IPS-NIHi11 (cell line): ENCODE data around the gene RBM15.
A peak's percentile ranks its signal among the peaks of the same experiment; 100 is the strongest.

Experiments used
- DNase-seq: peaks from one replicate; pipeline ENCODE4 v3.0.0; 2012; ENCODE audit warnings: mixed read lengths, low spot score

The RBM15 gene

DNA sequence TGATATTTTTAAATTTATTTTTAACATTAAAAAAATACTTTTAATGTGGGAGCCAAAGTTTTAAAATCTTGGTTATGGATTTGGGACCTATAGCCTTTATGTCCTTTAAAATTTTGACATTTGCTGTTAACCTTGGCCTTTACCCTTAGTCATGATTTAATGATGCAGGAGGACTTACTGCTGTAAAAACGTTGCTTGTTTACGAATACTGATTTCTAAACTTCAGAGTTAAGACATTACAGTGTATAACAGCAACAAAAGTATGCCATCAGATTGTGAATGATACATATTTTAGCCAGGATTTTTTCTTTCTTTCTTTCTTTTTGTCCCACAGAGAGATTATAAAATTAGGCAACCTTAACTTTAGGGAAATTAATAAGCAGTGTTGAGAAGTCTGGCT, 8.9 kb downstream of the RBM15 start:
- no peak for DNase-seq

DNA sequence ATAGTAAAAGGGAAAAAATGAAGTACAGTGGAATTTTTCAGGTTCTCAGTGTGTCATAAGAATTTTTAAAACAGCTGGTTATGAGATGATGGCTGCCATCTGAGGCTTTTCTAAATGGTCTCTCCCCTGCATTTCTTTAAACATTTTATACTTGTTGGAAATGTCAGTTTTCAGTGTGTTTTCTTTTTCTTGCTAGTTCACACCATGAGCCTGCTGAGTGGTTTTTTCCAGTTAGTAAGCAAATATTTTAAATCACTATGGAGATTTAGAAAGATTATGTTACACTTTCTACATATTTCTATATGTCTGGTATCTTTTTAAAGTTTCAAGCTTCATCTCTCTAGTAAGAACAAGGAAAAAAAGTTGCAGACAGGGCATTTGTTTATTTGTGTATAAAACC, 9.6 kb downstream of the RBM15 start:
- no peak for DNase-seq

DNA sequence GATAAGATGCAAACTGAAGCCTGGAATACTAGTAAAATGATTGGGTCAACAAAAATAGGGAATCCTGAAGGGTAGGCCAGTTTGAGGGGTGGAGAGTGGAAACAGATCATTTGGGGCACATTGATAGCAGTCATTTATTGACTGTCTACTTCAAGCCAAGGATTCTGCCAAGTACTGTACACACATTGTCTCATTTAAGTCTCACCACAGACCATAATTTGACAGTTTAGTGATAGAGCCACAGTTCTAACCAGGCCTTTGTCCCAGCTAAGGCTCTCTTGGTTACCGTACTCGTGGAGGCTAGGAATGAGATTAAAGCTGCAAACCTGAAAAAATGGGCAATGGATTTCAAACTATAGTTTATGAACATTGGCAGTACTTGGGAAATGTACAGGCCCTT, 11.2 kb downstream of the RBM15 start:
- no peak for DNase-seq

DNA sequence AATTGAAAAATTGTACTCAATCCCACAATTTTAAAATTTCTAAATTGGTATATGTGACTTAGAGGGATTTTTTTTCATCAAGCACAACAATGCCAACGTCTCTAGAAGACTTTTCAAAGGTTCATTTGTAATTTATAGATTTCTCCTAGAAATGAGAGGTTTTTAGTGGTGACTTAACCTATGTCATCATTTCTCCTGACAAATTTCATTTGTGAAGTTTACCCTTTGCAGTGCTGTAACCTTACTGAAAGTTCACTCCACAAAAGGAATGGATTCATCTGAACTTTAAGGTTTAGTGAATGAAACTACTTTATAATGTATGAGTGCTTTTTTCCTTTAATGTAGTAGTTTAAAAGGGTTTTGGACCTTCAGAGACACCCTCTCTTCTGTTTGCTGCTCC, 16.1 kb downstream of the RBM15 start:
- no peak for DNase-seq

DNA sequence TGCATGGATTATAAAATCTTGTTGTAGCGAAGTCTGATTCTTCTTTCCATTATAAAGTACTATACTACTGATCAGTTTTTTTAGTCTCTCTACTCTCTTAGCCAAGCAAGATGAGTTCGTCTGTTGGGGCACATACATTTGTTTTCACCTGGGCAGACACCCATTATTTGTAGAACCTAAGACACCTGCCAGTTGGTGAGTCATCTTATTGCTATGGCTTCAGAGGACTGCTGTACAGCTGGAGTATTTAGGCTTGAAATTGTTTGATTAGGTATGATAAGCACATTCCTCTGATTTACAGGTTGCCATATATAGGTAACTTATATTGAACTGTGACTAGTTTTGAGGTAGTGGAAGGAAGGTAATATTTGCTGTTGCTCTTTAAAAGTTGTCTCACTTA, 17.2 kb downstream of the RBM15 start:
- peak; percentile 8 for DNase-seq

DNA sequence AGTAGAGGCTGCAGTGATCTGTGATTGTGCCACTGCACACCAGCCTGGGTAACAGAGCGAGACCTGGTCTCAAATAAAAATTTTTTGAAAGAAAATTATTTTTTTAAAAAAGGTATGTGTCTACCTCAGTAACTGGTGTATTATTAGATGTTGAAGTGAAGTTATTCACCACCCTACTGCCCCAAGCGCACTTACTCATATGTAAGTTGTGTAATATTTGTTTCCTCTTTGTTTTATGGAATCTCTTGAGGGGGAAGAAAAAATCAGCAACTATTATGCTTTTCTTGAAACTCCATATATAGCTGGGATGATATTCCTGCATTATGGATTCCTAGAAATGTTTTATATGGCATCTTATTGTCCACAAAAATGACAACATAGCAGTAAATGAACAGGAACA, 21.3 kb downstream of the RBM15 start:
- no peak for DNase-seq

DNA sequence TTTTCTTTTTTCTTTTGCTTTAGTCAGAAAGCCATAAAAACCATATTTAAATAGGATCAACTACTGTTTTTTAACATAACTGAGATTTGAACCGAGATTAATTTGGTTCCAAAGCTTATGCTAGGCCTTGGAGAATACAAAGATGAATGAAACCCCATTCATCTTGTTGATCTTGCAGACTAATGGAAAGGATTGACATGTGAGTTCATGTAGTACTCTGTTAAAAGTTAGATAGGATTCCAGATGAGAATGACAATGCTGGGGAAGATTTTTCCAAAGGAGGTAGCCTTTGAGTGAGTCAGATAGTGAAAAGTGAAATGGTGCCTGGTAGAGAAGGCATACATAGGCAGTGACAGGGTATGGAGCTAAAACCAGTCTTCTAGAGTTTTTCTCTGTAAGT, 22.7 kb downstream of the RBM15 start:
- DNase-seq = no peak

DNA sequence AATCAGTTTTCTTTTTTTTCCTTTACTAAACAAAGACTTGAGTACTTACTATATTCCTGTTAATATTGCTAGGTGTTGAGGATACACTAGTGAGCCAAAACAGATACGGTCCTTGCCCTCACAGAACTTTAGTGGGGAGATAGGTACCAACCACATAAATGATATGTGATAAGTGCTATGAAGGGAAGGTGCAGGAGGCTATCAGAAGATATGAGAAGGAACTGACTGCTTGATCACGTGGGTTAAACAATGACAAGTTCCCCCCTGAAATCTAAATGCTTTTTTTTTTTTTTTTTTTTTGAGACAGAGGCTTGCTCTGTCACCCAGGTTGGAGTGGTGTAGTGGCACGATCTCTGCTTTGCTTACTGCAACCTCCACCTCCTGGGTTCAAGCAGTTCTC, 25.0 kb downstream of the RBM15 start:
- DNase-seq = no peak

DNA sequence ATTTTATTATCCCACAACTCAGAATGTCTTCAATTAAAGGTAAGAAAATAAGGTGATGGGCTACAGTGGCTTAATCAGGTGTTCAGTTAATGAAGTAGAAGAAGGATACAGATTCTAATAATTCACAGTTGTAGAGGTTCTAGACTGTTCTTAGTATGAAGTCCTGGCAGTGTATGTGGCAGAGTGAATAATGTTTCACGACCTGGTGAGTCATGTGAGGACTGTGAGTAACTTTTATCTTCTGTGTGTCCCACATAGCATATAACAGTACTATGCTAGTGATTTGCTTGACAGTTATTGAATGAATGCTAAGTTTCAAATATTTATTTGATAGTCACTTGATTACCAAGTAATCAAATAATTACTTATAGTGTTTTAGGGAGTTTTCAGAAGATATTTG, 31.6 kb downstream of the RBM15 start:
- no peak for DNase-seq

DNA sequence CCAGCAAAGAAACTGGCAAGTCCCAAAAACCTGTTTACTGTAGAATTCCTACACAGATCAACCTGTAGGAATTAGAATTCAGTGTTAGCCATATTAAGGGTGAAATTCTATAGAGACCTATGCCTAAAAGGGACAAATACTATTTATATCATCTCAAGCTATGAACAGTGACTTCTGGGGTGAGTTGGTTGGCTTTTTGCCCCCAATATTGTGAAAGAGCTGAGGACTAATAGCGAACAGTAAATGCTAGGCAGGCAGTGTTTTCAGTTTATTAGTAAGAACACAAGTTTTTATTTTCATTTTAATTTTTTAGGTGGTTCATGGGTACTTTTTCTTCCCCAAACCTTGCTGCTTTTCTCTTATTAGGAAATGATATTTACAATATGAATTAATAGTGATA, 36.3 kb downstream of the RBM15 start:
- no peak for DNase-seq

DNA sequence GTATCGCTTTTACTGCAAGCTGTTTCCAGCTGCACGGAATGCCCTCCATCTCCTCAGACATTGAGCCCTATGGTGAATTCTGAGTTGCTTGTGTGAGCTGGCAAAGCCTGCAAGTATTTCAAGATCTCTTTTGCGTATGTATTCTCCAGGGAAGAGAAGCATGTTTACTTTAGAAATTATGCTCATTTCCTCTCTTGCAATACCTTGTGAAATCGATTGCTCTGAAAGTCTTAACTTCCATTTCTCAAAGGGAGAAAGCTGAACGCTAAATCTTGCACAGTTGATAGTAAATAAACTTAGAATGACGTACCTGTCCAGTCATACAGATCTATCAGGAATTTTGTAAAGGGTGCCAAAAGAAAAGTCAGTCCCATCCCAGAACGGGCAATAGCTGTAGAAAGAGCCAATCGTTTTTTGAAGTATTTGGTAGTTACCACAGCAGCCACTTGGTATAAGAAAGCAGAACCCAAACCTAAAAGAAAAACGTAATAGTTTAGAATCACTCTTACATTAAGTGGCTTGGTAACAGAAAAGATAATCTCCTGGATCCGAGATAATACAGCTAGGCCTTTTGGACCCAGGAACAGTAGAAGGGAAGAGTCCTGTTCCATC, 41.6 kb downstream of the RBM15 start:
- DNase-seq = no peak

DNA sequence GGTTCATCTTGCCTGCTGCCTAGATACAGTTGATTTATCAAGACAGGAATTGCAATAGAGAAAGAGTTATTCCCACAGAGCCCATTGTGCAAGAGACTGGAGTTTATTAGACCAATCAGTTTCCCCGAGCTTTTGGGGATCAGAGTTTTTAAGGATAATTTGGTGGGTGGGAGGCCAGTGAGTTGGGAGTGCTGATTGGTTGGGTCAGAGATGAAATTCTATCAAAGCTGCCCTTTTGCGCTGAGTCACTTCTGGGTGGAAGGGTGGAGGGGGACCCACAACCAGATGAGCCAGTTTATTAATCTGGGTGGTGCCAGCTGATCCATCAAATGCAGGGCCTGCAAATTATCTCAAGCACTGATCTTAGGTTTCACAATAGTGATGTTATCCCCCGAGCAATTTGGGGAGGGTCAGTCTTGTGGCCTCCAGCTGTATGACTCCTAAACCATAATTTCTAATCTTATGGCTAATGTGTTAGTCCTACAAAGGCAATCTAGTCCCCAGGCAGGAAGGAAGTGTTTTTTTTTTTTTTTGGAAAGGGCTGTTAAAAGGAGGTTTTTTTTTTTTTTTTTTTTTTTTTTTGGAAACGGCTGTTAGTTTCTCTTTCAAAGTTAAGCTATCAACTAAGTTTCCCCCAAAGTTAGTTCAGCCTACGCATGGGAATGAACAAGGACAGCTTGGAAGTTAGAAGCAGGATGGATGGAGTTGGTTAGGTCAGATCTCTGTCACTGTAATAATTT, 44.2 kb downstream of the RBM15 start:
- DNase-seq = no peak

DNA sequence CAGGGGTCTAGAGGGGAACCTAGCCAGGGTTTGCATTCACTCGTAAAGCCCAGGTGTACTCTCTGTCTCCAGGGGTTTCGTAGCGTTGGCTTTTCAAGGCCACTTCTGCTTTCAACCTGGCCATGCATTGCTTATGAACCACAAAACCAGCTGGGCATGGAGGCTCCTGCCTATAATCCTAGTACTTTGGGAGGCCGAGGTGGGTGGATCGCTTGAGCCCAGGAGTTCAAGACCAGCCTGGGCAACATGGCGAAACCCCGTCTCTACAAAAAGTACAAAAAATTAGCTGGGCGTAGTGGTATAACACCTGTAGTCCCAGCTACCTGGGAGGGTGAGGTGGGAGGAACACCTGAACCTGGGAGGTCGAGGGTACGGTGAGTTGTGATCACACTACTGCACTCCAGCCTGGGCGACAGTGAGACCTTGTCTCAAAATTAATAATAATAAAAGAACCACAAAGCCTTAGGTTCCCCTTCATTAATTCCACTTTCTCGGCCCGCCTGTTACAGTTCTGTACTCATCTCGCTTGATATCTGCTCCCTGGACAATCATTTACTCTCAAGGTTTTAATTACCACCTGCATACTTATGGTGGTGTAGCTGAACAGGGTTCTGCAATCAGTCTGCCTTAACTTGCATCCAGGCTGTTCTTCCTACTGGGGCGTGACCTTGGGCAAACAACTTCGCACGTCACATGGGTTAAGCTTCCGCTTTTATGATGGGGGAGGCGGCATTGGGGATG, 45.6 kb downstream of the RBM15 start:
- no peak for DNase-seq

DNA sequence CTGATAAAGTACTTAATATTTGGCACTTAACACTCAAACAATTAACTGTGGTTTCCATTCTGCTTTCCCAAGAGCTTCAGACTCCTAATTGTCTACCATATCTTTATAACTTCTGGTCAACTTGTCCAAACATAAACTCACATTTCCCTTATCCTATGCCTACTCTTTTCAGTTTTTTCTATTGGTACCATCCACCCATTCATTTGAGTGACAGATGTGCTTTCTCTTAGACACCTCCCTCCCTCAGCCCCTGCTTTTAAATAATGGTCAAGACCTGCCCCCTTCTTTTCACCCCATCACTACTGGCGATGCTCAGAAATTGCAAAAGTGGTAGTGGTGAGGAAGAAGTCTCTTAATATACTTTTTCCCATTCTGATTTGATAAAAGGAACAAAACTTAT, 46.2 kb downstream of the RBM15 start:
- no peak for DNase-seq

DNA sequence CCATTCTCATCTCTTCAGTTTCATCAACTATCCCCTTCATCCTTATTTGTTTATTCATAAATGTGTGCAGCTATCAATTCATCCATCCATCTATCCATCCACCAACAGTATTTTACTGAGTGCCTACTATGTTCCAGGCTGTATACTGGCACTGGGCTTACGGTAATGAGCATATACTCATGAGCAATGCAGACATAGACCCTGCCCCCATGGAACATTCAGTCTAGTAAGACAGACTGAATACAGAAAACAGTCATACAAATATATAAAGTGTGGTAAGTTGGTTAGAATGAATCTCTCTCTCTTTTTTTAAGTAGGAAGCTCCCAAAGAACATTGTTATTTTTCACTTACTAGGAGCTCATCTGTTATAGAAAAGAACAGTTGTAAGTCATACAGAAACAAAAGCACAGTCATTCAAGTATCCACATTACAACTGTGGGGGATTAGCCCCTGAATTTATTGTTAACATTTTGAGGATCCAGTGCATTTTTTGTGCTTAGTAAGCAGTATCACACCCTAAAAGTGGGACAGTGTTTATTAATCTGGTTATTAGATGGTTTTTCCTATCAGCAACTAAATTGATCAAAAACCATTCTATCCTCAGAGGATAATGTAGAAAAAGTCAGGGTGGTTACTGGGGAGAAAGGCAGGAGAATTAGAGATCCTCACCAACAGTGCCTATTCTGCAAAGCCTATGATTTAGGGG, 48.0 kb downstream of the RBM15 start:
- no peak for DNase-seq

DNA sequence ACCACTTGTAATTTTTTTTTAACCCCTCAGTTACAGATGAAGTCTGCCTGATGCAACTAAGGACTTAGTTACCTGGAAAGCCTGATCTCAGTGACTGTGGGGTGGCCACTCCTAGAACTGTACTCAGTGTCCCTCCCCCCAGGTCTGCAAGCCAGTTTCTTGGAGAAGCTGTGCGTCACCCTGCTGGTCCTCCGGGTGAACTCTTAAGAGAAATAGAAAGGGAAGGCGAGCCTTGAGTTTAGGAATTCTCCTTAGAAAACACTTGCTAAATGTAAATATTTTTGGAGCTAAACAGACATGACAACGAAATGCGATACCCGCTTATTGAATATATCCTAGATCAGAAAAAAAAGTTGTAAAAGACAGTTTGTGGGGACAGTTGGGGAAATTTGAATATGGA, 50.9 kb downstream of the RBM15 start:
- DNase-seq = peak; percentile 37

DNA sequence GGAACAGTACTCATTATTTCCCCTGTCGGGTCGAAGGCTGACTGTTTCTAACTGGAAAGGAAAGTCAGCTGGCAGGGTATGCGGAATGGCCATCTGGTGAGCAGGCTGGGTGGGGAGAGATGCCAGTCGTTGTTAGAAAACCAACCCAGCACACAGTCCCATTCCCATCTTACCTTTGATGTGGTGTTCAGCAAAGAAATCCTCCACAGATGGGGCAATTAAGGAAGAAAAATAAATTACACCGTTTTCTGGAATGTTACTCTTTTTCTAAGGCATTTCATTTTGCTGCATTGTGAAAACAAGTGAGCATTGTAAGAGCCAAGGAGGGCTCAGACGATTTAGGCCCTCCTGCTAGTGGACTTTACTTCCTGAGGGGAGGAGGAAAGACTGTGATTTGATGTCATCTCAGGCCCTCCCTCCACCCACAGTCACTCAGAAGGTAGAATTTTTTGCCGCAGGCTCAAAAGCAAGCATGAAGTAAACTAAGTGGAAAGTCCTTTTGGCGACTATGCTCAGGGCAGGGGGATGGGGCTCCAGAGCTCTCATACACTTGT, 51.6 kb downstream of the RBM15 start, which contains the start of gene SLC16A4:
Gene SLC16A4, minus strand, starts transcription at position 335 of the 554 bp plus-strand sequence. CDS start 1,703 bp downstream, outside the sequence.
- DNase-seq = peak; percentile 41

DNA sequence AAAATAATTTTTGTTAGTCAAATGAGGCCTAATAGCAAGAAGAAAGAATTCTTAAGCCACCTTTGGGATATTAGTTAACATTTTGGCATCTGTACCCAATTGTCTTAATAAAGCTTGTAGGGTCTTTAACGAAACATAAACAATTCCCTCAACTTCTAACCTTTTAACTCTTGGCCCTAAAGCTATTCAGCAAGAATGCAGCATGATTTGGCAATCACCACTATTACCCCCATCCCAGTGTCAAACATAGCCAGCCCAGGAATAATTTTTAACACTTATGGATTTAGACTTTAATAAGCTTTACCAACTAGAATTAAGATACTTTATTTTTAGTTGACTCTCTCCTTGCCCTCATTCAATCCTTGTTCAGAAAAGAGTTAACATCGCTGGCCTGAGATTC, 54.1 kb downstream of the RBM15 start:
- no peak for DNase-seq

DNA sequence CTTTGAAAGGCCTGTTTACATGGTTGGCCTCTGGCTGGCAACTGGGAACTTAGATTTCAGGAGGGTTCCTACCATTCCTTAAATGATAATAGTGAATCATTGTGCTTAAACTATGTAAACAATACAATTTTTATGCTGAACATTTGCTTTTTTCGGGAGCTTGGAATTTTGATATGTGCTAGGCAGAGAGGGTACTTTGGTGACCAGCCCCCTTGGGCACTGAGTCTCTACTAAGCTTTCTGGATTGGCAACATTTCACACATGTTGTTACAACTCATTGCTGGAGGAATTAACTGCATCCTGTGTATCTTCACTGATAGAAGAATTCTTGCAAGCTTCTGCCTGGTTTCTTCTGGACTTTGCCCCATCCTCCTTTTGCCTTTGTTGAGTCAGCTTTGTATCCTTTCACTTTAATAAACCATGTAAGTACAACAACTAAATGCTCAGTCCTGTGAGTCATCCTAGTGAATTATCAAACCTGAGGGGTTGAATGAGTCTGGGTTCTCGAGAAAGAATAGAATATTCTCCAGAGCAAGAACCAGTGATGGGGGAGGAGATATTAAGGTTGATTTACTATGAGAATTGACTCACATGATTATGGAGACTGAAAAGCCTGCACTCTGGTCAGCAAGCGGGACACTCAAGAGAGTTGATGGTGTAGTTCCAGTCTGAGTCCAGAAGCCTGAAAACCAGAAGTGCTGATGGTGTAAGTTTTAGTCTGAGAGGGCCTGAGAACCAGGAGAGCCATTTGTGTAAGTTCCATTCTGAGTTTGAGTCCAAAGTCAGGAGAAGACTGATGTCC, 54.7 kb downstream of the RBM15 start:
- no peak for DNase-seq

DNA sequence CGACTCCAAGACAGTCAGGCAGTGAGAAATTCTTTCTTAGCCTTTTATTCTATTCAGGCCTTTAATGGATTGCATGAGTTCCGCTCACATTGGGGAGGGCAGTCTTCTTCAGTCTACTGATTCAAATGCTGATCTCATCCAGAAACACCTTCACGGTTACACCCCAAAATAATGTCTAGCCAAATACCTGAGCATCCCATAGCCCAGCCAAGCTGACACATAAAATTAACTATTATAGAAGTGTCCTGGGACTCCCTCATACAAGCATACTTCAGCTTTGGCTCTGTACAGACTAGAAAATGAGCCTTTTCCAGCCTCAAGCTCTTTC, 55.3 kb downstream of the RBM15 start:
- DNase-seq = no peak
